OCI-LY3 (cell line): ENCODE results near the gene BMP2K.
A peak's percentile ranks its signal among the peaks of the same experiment; 100 is the strongest.

Experiments used
- H2AFZ ChIP-seq: fragments of 200-600, 300-600 bp; shearing (Covaris generic); 2 replicates; pipeline ENCODE4 v1.6.0; 2014; ENCODE audit warnings: antibody characterized with exemption, low read depth, low read length
- H3K27ac ChIP-seq: fragments of 200-600, 300-600 bp; sonication (generic); 2 replicates; pipeline ENCODE4 v1.5.1; 2014; ENCODE audit warnings: mild to moderate bottlenecking, low read length, moderate library complexity, mixed read lengths
- H3K27me3 ChIP-seq: fragments of 200-600, 300-600 bp; sonication (generic); 2 replicates; pipeline ENCODE4 v1.6.1; 2014; ENCODE audit warnings: low read depth, low read length, mixed read lengths
- H3K36me3 ChIP-seq: fragments of 200-600, 300-600 bp; sonication (generic); replicated peaks from 2 replicates; pipeline ENCODE3; 2014; ENCODE audit warnings: low read depth, low read length, mixed read lengths
- H3K4me1 ChIP-seq: fragments of 300-600, 200-600 bp; sonication (generic); 2 replicates; pipeline ENCODE4 v1.6.1; 2014; ENCODE audit warnings: low read length, mixed read lengths
- H3K4me2 ChIP-seq: fragments of 200-600, 300-600 bp; sonication (generic); 2 replicates; pipeline ENCODE4 v1.6.1; 2014; ENCODE audit warnings: low read length, mixed read lengths
- H3K4me3 ChIP-seq: fragments of 300-600, 200-600 bp; sonication (generic); 2 replicates; pipeline ENCODE4 v1.5.1; 2014; ENCODE audit warnings: antibody characterized with exemption, mild to moderate bottlenecking, low read length, moderate library complexity
- H3K79me2 ChIP-seq: fragments of 300-600, 200-600 bp; shearing (Covaris generic); 2 replicates; pipeline ENCODE4 v1.6.1; 2014; ENCODE audit warnings: mild to moderate bottlenecking, low read length, mixed read lengths
- H3K9ac ChIP-seq: fragments of 300-600, 200-600 bp; shearing (Covaris generic); 2 replicates; pipeline ENCODE4 v1.6.0; 2014; ENCODE audit warnings: mild to moderate bottlenecking, low read length, moderate library complexity
- H3K9me3 ChIP-seq: fragments of 200-600, 300-600 bp; shearing (Covaris generic); 2 replicates; pipeline ENCODE4 v1.6.1; 2014; ENCODE audit warnings: low read length, mixed read lengths; ENCODE audit not compliant: insufficient read depth
- H4K20me1 ChIP-seq: fragments of 200-600, 300-600 bp; sonication (generic); 2 replicates; pipeline ENCODE4 v1.6.1; 2016; ENCODE audit warnings: low read length, mixed read lengths; ENCODE audit not compliant: insufficient read depth
- CTCF ChIP-seq: fragments of 200-600, 300-600 bp; sonication (generic); IDR thresholded peaks from 2 replicates; pipeline ENCODE4 v1.5.1; 2014; ENCODE audit warnings: antibody characterized with exemption, low read length, low read depth
- EZH2phosphoT487 ChIP-seq: fragments of 200-600 bp; shearing (Covaris generic); IDR thresholded peaks from 2 replicates; pipeline ENCODE4 v1.6.1; 2018; ENCODE audit warnings: antibody characterized with exemption, mixed run types, low read depth

Gene BMP2K

GRCh38 chr4:78772526-78773091 is 3.5 kb upstream of the BMP2K start:
- no peaks in the 10 kb centered on the region for H3K36me3 ChIP-seq
- no peaks in the 10 kb centered on the region for H3K27me3 ChIP-seq
- H4K20me1 ChIP-seq: peaks cover 4% of the 10 kb centered on the region; the same call in 1 of the 2 replicates
- no peak overlapping the region for H2AFZ ChIP-seq
- H3K9me3 ChIP-seq: no peaks in the 10 kb centered on the region
- peaks cover 46% of the 10 kb centered on the region for H3K4me1 ChIP-seq
- TF ChIP-seq CTCF (no peak), EZH2phosphoT487 (no peak)
- H3K79me2 ChIP-seq: peaks cover 12% of the 10 kb centered on the region
- no peak overlapping the region for H3K9ac ChIP-seq
- no peak overlapping the region for H3K4me3 ChIP-seq
- H3K27ac ChIP-seq: no peak overlapping the region
- peak overlapping the region; percentile 9; the same call in 1 of the 2 replicates for H3K4me2 ChIP-seq

GRCh38 chr4:78774417-78774816 is 1.7 kb upstream of the BMP2K start:
- H3K4me1 ChIP-seq: peaks cover 49% of the 10 kb centered on the region
- no peaks in the 10 kb centered on the region for H3K9me3 ChIP-seq
- peak overlapping the region; percentile 99 for H3K9ac ChIP-seq
- peaks cover 19% of the 10 kb centered on the region for H4K20me1 ChIP-seq
- H3K36me3 ChIP-seq: peaks cover 7% of the 10 kb centered on the region
- H3K4me3 ChIP-seq: peak overlapping the region; percentile 91
- peak overlapping the region; percentile 78 for H3K4me2 ChIP-seq
- no peak for TF ChIP-seq EZH2phosphoT487
- no peak for TF ChIP-seq CTCF
- no peaks in the 10 kb centered on the region for H3K27me3 ChIP-seq
- H3K27ac ChIP-seq: peak overlapping the region; percentile 93
- no peak overlapping the region for H2AFZ ChIP-seq
- H3K79me2 ChIP-seq: peaks cover 30% of the 10 kb centered on the region

- Histone ChIP-seq H3K27ac (peak overlapping the region; percentile 93), H3K9me3 (no peaks in the 10 kb centered on the region), H2AFZ (peak overlapping the region; percentile 83), H3K4me1 (peaks cover 45% of the 10 kb centered on the region), H4K20me1 (peaks cover 29% of the 10 kb centered on the region), H3K9ac (peak overlapping the region; percentile 99), H3K36me3 (peaks cover 7% of the 10 kb centered on the region), H3K4me2 (peak overlapping the region; percentile 78), H3K79me2 (peaks cover 41% of the 10 kb centered on the region), H3K27me3 (no peaks in the 10 kb centered on the region), H3K4me3 (peak overlapping the region; percentile 91)
- no peak for TF ChIP-seq CTCF
Observed at GRCh38 chr4:78775303-78776078, 659 bp upstream of the BMP2K start.

- Histone ChIP-seq H3K9me3 (no peaks in the 10 kb centered on the region), H3K4me2 (peak overlapping the region; percentile 72), H3K27ac (peak overlapping the region; percentile 93), H3K4me1 (peaks cover 48% of the 10 kb centered on the region), H2AFZ (no peak overlapping the region), H3K9ac (peak overlapping the region; percentile 85), H3K27me3 (no peaks in the 10 kb centered on the region), H3K4me3 (peak overlapping the region; percentile 91), H4K20me1 (peaks cover 44% of the 10 kb centered on the region), H3K36me3 (peaks cover 7% of the 10 kb centered on the region), H3K79me2 (peaks cover 56% of the 10 kb centered on the region)
- TF ChIP-seq EZH2phosphoT487 (no peak), CTCF (no peak)
Observed at GRCh38 chr4:78776729-78777575, 802 bp downstream of the BMP2K start.
